HT-29 (cell line): ENCODE results near the gene SGK1. TPM values are rescaled to one million over a fixed set of nuclear protein-coding genes. Genes with fewer than 3 reads are reported as not detected.

Experiments
- DNase-seq: peaks from one replicate; pipeline ENCODE4 v3.0.0-alpha.2; 2015; ENCODE audit warnings: low spot score
- total RNA-seq: library from RNA; depleted of rRNA; stranded (reverse); fragments of >200 nt; shearing (Covaris generic); gene quantifications from 2 replicates; pipeline ENCODE4 v1.2.3, GENCODE V29; 2014; rRNA removed

Gene SGK1
- total RNA-seq: 184 and 186 TPM in 2 replicates

GRCh38 chr6:134317471-134318131 lies at the start of gene SGK1:
Gene SGK1, minus strand, starts transcription at chr6:134318112. Its CDS starts 652 bp downstream, at chr6:134317460.
- DNase-seq: no peak

DNA sequence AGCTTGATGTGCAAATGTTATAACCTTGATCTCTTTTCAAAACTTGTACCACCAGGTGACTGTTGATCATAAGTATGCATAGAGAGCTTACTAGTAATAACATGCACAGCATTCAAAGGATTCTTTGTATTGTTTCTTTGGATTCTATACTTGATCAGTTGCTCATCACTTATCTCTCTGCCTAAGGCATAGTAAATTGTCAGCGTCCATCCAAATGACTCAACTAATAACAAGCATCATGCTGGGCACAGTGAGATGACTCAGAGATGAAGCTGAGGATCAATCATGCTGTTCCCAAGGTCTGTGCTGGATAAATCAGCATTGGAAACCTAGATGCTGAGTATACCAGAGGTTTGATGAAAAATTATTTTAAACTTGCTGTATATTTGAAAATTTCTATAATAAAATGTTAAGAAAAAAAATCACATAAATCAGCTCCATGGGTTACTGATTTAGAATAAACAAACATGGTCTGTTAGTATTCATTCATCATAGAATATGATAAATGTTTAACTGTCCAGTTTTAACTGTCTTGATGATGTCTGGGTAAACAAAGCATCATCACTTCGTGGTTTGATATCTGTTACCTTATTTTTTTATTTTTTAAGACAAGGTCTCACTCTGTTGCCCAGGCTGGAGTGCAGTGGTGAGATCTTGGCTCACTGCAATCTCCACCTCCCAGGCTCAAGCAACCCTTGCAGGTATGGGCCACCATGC lies 45.6 kb upstream of the SGK1 start:
- no peak for DNase-seq

DNA sequence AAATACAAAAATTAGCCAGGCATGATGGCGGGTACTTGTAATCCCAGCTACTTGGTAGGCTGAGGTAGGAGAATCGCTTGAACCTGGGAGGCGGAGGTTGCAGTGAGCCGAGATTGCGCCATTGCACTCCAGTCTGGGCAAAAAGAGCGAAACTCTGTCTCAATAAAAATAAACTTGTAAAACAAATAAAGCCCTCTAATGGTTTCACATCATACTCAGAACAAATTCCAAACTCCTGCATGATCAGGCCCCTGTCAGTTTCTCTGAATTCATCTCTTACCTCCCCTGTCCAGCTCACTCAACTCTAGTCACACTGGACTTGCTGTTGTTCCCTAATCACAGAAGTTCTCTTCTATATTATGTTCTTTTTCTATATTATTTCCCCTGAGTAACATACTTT lies 43.1 kb upstream of the SGK1 start:
- DNase-seq: no peak

GRCh38 chr6:134359302-134359701 lies 41.4 kb upstream of the SGK1 start:
- DNase-seq: no peak

- DNase-seq: no peak
Observed at GRCh38 chr6:134358320-134358719, 40.4 kb upstream of the SGK1 start.

- DNase-seq: no peak
Observed at GRCh38 chr6:134357022-134357487, 39.1 kb upstream of the SGK1 start.

GRCh38 chr6:134356405-134356804 lies 38.5 kb upstream of the SGK1 start:
- DNase-seq: no peak

DNA sequence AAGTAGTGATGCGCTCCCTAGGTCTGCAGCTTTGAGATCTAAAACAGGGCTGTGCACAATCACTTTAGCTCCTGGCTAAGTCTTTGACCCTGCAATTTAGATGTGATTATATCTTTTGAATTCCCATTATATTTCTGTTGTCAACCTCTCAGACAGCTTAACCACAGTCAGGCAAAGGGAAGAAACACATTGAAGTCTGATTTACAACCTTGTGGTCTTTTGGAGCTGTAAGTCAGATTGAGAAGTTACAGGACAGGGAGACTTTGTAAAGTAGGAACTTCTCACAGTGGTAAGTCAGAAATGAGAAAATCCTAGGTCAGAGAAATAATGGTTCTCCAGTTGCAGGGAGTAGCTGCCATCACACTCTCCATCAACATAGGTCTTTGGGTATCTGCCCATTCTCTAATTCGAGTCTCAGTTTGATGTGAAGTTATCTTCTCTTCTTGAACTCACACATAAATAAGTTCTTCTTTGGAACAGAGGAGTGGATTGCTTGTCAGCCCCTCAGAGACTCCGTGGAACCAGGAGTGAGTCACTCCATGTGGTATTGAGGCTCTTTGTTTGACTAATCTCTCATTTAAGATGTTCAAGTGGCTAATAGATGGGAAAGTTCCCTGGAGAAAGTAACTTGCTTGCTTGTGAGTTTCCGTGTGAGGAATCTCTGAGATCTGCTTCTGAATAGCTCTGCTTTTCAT lies 35.0 kb upstream of the SGK1 start:
- no peak for DNase-seq

DNA sequence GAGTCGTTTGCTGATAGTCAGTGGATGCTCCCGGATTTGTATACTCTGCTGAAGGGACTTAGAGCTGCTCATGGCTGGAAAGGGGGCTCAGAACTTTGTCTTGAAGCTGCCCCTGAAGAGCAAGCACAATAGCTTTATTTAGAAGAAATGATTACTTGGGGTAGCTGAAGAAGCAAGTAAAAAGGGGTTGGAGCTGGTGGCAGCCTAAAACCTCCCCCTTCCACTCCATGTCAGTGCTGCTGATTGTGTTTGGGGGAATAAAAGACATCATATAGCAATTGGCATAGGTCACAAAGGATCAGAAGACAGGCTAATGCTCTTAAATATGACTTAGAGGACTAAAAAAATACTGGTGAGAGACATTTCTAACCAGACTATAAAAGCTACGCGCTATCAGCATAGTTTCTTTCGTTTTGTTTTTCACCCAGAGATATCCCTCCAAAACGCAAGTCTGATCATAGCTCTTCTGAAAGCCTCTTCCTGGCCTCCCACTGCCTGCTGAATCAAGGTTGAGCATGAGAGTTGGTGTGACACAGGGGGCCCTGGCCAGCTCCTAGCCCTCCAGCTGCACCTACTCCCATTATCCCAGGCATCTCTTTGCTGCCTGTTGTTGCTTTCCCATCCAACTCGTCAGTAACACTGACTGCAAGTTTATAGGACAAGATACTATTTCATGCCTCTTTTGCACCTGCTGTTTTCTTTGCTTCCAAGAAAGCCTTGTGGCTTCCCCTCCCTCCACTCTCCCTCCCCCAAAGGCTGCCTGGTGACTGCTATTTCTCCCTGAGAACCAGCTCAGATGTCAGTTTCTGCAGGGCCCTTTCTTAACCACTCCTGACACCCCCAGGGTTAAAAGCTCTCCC lies 33.9 kb upstream of the SGK1 start:
- DNase-seq: no peak

- DNase-seq: no peak
Observed at GRCh38 chr6:134347885-134348805, 30.2 kb upstream of the SGK1 start.

GRCh38 chr6:134346932-134347545 lies 29.1 kb upstream of the SGK1 start:
- DNase-seq: no peak

GRCh38 chr6:134345789-134346188 lies 27.9 kb upstream of the SGK1 start:
- DNase-seq: no peak

DNA sequence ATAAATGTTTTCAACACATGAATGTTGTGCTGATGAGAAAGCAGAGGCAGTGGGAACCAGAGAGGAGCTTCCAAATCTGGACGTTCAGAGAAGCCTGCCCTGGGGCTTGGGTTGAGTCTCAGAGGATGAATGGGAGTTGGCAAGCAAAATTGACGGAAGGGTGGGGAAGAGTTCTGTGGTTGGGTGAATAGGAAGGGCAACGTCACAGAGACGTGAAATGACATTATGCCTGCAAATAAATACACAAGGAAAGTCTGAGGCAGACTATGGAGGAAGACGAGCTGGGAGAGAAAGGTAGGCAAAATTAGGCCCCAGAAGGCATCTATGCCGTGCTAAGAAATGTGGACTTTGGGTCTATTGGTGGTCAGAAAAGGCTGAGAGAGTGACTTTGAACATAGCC lies 25.2 kb upstream of the SGK1 start:
- no peak for DNase-seq

DNA sequence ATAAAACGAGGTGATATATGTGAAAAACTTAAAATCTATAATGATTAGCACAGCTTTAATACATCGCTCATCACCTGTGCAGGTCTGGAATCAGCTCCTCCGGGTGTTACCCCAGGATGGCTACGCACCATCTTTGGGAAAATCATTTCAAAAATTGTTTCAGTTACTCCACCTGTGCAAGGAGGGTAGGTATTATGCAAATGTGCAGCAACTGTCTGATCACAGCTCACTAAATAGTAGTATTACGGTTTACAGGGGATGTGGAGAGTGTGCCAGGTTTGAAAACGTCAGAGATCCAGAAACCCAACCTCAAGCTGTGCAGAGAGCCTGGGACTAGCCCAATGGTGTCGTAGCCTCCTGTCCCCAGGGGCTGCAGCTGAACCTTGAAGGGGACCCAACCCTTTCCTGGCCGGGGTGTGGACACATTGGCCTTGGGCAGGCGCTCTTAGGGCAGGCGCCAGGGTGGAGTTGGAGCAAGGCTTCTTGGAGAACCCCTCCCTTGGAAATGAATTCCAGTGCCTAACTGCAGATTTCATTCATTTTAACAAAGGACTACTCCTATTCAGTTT lies 24.2 kb upstream of the SGK1 start:
- no peak for DNase-seq

DNA sequence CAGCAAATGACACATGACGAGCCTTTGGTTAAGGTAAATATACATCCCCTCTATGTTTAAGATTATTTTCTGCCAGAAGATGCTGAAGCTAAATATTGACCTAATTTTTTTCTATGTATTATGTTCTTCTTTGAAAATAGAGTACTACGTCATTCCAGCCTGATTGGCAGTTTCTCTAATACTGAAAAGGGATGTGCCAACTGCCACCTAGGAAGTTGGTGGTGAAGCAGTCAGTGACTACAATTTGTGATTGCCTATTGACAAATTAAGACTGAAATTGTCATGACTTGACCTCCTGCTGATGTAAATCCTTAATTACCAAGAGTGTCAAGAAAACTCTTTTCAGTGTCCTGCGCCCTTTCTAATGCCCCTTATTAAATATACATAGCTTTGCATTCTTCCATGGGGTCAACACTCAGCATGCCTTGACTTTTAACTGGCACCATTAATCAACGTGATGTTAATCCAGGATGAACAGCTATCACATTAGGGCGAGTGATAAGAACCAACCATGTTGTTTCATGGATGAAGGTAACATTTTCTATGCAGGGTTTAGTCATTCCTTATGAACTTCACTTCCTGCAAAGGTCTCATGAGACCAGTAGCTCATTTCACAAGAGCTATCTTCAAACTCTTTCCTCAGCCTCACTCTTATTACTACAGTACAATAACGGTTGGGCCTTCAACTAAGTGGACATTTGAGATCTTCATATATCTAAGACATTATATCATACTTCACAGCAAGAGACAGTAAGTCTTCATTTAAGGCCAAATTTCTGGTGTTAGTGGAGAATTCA lies 22.5 kb upstream of the SGK1 start:
- no peak for DNase-seq

- DNase-seq: no peak
Observed at GRCh38 chr6:134339216-134339615, 21.3 kb upstream of the SGK1 start.

- no peak for DNase-seq
Observed at GRCh38 chr6:134331256-134331655, 13.3 kb upstream of the SGK1 start.

- DNase-seq: no peak
Observed at GRCh38 chr6:134330555-134330954, 12.6 kb upstream of the SGK1 start.

GRCh38 chr6:134328792-134329191 lies 10.9 kb upstream of the SGK1 start:
- DNase-seq: no peak
